Stimulated activated effector memory CD8-positive, alpha-beta T cell treated with anti-CD3 and anti-CD28 coated beads, Interleukin-12 subunit alpha, Interleukin-12 subunit beta, amount 100 ng/mL, for 72 hours (primary cell): ENCODE data around the gene AXL.

Source experiments
- ATAC-seq: fragments of 150-1000 bp; cut with Tn5 transposase; 2 replicates; pipeline ENCODE4 v1.10.0; 2021
- DNase-seq, 2 donors: peaks; one replicate each; pipeline ENCODE4 v3.0.0; 2021 to 2022; ENCODE audit warnings: low spot score in 2 of 2
- H3K27ac Mint-ChIP-seq: one replicate; pipeline ENCODE4 v1.8.0; 2022; ENCODE audit warnings: mild to moderate bottlenecking, mixed read lengths
- H3K36me3 Mint-ChIP-seq: one replicate; pipeline ENCODE4 v1.8.0; 2022; ENCODE audit warnings: mild to moderate bottlenecking, mixed read lengths
- H3K4me1 Mint-ChIP-seq: one replicate; pipeline ENCODE4 v1.8.0; 2022; ENCODE audit warnings: mixed read lengths
- H3K4me3 Mint-ChIP-seq: one replicate; pipeline ENCODE4 v1.8.0; 2022; ENCODE audit warnings: mild to moderate bottlenecking, mixed read lengths
- H3K9me3 Mint-ChIP-seq: one replicate; pipeline ENCODE4 v1.8.0; 2022; ENCODE audit warnings: mixed read lengths

The AXL gene

DNA sequence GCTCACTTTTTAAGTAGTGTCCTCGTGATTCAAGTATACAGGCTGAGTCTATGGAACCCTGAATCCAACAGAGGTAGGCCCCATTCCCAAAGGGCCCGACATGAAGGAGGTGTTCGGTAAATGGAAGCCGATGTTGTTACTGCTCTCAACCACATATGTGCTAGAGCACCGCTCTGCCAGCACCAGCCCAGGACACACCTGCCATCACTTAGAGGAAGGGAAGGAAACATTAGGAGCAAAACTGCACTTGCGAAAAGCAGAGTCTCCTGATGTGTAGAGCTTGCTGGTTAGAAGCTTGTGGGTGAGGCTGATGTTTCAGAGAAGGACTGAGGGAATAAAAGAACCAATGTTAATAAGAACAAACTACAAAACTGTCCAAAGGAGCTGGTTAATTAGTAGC lies 81.5 kb downstream of the AXL start:
- no peaks in the 10 kb centered on the region for H3K9me3 Mint-ChIP-seq
- no peak for DNase-seq
- no peak for ATAC-seq
- peaks cover 100% of the 10 kb centered on the region for H3K36me3 Mint-ChIP-seq
- peaks cover 99% of the 10 kb centered on the region for H3K4me1 Mint-ChIP-seq
- no peak overlapping the region for H3K4me3 Mint-ChIP-seq
- peak overlapping the region; percentile 99 for H3K27ac Mint-ChIP-seq

GRCh38 chr19:41302624-41303351 lies 83.8 kb downstream of the AXL start:
- peak; percentile 68 to 91 for DNase-seq
- H3K27ac Mint-ChIP-seq: peak overlapping the region; percentile 99
- peaks cover 99% of the 10 kb centered on the region for H3K4me1 Mint-ChIP-seq
- ATAC-seq: peak; percentile 90
- peak overlapping the region; percentile 67 for H3K4me3 Mint-ChIP-seq
- H3K9me3 Mint-ChIP-seq: no peaks in the 10 kb centered on the region
- H3K36me3 Mint-ChIP-seq: peaks cover 100% of the 10 kb centered on the region

- DNase-seq: no peak
- H3K4me1 Mint-ChIP-seq: peaks cover 99% of the 10 kb centered on the region
- H3K36me3 Mint-ChIP-seq: peaks cover 100% of the 10 kb centered on the region
- no peaks in the 10 kb centered on the region for H3K9me3 Mint-ChIP-seq
- H3K4me3 Mint-ChIP-seq: peak overlapping the region; percentile 67
- peak overlapping the region; percentile 99 for H3K27ac Mint-ChIP-seq
- ATAC-seq: no peak
Observed at GRCh38 chr19:41303954-41304353, 84.9 kb downstream of the AXL start.

DNA sequence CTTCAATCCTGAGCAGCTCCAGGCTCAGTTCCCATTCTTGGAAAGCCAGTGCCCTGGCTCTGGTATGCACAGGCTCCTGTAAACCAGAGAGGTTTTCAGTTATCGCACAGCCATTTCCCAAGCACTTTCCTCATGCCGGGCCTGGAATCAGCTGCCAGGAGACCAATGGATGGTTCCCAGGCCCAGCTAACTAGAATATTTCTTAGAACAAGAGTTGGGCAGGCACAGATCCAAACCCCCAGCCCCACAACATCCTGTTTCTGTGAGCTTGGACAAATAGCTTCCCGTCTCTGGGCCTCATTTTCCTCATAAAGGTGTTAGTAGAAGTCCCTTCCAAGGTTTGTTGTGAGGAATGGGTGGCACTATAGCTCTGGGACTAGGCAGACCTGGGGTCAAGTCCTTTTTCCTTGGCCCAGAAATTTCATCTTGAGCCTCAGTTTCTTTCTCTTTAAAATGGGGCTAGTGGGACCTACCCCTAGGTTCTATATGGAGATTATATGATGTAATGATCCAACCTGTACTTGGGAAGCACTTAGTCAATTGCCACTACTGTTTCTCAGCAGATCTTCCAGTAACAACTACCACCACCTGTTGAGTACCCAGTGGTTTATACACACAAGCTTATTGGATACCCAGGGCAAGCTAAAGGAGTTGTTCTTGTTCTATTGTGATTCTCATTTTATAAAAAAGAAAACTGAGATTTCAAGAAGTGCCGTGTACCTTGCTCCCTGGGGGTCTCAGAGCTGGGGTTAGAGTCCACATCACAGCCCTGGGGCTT lies 85.9 kb downstream of the AXL start:
- peak overlapping the region; percentile 67 for H3K4me3 Mint-ChIP-seq
- peaks cover 100% of the 10 kb centered on the region for H3K36me3 Mint-ChIP-seq
- ATAC-seq: no peak
- H3K9me3 Mint-ChIP-seq: no peaks in the 10 kb centered on the region
- H3K4me1 Mint-ChIP-seq: peaks cover 95% of the 10 kb centered on the region
- DNase-seq: no peak
- peak overlapping the region; percentile 99 for H3K27ac Mint-ChIP-seq

DNA sequence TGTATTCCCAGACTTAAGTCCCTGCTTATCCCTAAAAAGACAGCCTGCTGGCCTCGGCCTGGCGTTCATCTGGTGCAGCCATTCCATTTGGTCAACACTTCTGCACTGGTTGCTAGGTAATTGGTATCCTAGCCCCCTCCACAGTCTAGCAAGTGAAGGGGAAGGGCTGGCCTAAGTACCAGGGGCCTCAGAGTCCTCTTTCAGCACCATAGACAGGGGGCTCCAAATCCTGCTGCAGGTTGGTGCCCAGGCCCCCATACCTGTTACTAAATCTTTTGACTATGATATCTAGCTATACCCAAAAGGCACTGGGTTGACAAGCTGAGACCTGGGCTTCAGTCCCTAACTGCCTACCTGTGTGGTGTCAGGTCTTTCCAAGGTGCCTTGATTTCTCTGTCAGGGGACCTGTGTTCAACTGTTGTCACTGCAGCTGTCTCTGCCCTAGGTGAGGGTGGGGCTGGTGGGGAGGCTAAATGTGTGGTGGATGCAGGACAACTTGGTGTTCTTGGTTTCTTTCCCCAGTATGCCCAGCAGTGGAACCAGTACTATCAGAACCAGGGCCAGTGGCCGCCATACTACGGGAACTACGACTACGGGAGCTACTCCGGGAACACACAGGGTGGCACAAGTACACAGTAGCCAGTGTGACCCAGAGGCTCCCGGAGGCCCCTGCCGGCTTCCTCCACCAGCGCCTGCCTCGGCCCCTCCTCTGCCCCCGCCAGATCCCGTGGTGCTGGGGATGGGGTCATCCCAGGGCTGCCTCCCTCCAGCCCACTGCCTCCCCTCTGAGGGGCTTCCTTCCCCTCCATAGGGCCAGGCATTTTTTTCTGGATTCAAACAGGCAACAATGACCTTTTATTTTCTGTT lies 87.1 kb downstream of the AXL start:
- Mint-ChIP-seq H3K9me3 (no peaks in the 10 kb centered on the region), H3K4me1 (peaks cover 96% of the 10 kb centered on the region), H3K36me3 (peaks cover 100% of the 10 kb centered on the region), H3K27ac (peak overlapping the region; percentile 99), H3K4me3 (peak overlapping the region; percentile 88)
- ATAC-seq (no peak), DNase-seq (no peak)

- no peak for ATAC-seq
- no peak for DNase-seq
- Mint-ChIP-seq H3K4me1 (peaks cover 96% of the 10 kb centered on the region), H3K4me3 (peak overlapping the region; percentile 88), H3K27ac (peak overlapping the region; percentile 99), H3K9me3 (no peaks in the 10 kb centered on the region), H3K36me3 (peaks cover 97% of the 10 kb centered on the region)
Observed at GRCh38 chr19:41307090-41307875, 88.3 kb downstream of the AXL start.

DNA sequence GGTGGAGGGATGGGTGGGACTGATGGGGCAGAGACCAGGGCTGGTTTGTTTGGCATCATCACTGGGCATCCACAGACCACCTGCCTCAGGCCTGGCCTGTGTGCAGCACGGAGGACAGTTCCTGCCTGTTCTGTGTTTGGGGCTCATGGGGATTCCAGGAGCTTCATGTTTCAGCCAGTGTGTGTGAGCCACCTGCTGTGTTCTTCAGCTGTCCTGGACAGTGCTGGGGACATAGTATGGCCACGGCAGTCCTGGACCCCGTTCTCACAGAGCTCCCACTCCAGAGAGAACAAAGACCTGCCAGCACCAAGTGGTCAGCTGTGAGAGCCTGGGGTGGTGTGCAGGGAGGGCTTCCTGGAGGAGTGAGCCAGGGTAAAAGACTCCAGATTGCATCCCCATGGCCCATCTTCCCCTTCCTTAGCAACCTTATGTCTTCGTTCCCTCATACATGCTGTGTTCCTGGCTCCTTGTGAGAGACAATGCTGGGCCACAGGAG lies 89.0 kb downstream of the AXL start:
- Mint-ChIP-seq H3K9me3 (no peaks in the 10 kb centered on the region), H3K36me3 (peaks cover 97% of the 10 kb centered on the region), H3K4me3 (peak overlapping the region; percentile 88), H3K4me1 (peaks cover 95% of the 10 kb centered on the region), H3K27ac (peak overlapping the region; percentile 99)
- DNase-seq: no peak
- ATAC-seq: peak; percentile 1

DNA sequence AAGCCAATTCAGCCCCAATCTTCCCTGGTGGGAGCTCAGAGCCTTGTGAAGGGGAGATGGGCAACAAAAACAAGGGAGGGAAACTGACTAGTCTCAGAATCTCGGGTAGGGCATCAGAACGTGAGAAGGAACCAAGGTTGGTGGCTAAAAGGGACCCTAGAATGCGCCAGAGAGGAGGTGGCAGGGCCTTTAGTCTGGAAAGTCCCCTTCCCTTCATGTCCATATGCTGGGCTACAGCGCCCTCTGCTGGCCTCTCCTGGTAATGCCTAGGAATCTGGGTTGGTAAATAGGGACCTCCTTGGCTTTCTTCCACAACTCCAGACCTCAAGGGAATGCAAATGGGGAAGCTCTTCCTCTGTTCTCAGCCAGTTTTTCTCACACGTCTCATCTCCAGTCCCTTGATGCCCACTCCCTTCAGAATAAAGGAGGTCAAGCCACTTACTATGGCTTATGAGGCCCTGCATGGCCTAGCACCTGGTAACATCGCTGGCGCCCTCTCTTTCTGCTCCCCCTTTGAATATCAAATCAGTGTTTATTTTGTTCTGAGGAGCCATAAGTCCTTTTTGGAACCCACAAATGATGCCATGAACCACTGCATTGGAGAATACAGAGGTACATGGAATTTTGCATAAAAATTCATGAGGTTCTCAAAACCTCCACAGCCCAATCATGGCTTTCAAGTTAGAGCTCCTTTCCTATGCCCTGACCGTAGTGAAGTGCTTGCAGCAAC lies 89.6 kb downstream of the AXL start:
- Mint-ChIP-seq H3K36me3 (peaks cover 97% of the 10 kb centered on the region), H3K9me3 (no peaks in the 10 kb centered on the region), H3K27ac (peak overlapping the region; percentile 99), H3K4me1 (peaks cover 95% of the 10 kb centered on the region), H3K4me3 (peak overlapping the region; percentile 88)
- ATAC-seq (peak; percentile 70), DNase-seq (peak; percentile 96 to 99)

- no peak for DNase-seq
- Mint-ChIP-seq H3K27ac (peak overlapping the region; percentile 99), H3K4me1 (peaks cover 89% of the 10 kb centered on the region), H3K36me3 (peaks cover 97% of the 10 kb centered on the region), H3K9me3 (no peaks in the 10 kb centered on the region), H3K4me3 (peak overlapping the region; percentile 88)
- no peak for ATAC-seq
Observed at GRCh38 chr19:41309180-41310032, 90.4 kb downstream of the AXL start.

DNA sequence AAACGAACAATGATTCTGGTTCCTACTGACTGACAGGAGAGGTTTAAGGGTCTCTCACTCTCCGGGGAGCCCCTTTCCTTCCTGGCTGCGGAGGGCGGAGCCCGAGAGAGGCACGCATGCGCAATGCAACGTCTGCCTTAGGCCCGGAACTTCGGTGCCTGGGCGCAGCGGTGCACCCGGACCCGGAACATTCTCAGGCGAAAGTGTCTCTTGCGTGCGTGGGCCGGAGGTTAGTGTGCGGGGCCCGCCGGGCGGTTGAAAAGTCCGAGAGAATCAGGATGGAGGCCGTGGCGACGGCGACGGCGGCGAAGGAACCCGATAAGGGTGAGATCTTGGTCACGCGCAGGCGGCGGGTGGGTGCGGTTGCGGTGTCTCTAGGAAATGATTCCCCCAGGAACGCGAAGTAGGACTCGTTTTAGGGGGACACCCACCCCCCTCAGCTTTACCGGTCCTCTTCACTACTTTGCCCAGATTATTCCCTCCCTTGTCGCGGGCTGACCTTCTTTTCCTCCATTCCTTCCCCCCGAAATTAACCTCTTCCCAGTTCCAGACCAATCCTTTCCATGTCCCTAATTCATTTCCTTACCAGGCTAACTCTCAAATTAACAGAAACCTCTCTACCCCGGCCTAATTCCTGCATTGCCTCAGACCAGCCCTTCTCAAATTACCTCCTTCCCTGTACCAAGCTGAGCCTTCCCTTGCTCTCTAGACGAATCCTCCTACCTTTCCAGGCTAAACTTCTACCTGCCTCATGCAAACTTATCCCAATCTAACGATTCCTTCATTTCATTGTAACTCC lies 91.2 kb downstream of the AXL start, which contains the start of gene CCDC97:
CCDC97 (plus strand) TSS at position 140 of the 799 bp plus-strand sequence; CDS start at position 279, 139 bp downstream.
- Mint-ChIP-seq H3K9me3 (no peaks in the 10 kb centered on the region), H3K4me1 (peaks cover 80% of the 10 kb centered on the region), H3K36me3 (peaks cover 97% of the 10 kb centered on the region), H3K27ac (peak within 1 kb of the TSS; percentile 99), H3K4me3 (peak within 1 kb of the TSS; percentile 88)
- peak; percentile 92 to 95 for DNase-seq
- ATAC-seq: peak; percentile 77

DNA sequence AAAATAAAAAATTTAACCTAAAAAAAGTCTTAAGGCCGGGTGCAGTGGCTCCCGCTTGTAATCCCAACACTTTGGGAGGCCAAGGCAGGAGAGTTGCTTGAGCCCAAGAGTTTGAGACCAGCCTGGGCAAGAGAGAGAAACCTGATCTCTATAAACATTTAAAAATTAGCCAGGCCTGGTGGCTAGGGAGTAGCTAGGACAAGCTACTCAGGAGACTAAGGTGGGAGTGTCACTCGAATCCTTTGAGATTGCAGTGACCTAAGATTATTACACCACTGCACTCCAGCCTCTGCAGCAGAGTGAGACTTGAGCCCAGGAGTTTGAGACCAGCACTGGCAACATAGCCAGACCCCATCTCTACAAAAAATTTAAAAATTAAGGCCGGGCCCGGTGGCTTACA lies 92.0 kb downstream of the AXL start:
- peak overlapping the region; percentile 99 for H3K27ac Mint-ChIP-seq
- peaks cover 97% of the 10 kb centered on the region for H3K36me3 Mint-ChIP-seq
- H3K4me1 Mint-ChIP-seq: peaks cover 75% of the 10 kb centered on the region
- H3K9me3 Mint-ChIP-seq: no peaks in the 10 kb centered on the region
- no peak for DNase-seq
- H3K4me3 Mint-ChIP-seq: peak overlapping the region; percentile 88
- ATAC-seq: no peak
